Measurements from ENCODE around the gene PDK1.
A peak's percentile ranks its signal among the peaks of the same experiment; 100 is the strongest.
"Not testable (repeated sequence)": the region's sequence is repeated elsewhere in the genome, so short reads cannot be mapped to it uniquely, and the experiment has no call there.

The PDK1 gene

GRCh38 chr2:172554352-172555271 is 1.3 kb upstream of the PDK1 start:
- no peak for DNase-seq

GRCh38 chr2:172555272-172555521 is 693 bp upstream of the PDK1 start:
- no peak for DNase-seq

GRCh38 chr2:172556284-172557033 is 569 bp downstream of the PDK1 start:
- peak; percentile 43 for DNase-seq

- DNase-seq = no peak
Measured at GRCh38 chr2:172558372-172558771, 2.5 kb downstream of the PDK1 start.

GRCh38 chr2:172560721-172561120 is 4.8 kb downstream of the PDK1 start:
- no peak for DNase-seq

- DNase-seq = no peak
Measured at GRCh38 chr2:172561270-172561669, 5.4 kb downstream of the PDK1 start.

GRCh38 chr2:172562298-172562697 is 6.4 kb downstream of the PDK1 start:
- no peak for DNase-seq

- no peak for DNase-seq
Measured at GRCh38 chr2:172564376-172564775, 8.5 kb downstream of the PDK1 start.

GRCh38 chr2:172571245-172571644 is 15.4 kb downstream of the PDK1 start:
- DNase-seq = no peak

- no peak for DNase-seq
Measured at GRCh38 chr2:172572981-172573380, 17.1 kb downstream of the PDK1 start.

- DNase-seq = no peak
Measured at GRCh38 chr2:172574965-172575364, 19.1 kb downstream of the PDK1 start.

GRCh38 chr2:172578054-172578453 is 22.2 kb downstream of the PDK1 start:
- DNase-seq = no peak

GRCh38 chr2:172578860-172579512 is 23.1 kb downstream of the PDK1 start:
- no peak for DNase-seq

GRCh38 chr2:172580544-172580943 is 24.7 kb downstream of the PDK1 start:
- DNase-seq = no peak

GRCh38 chr2:172582656-172583055 is 26.8 kb downstream of the PDK1 start:
- no peak for DNase-seq

GRCh38 chr2:172586245-172586891 is 30.5 kb downstream of the PDK1 start:
- no peak for DNase-seq

- DNase-seq = not testable (repeated sequence)
Measured at GRCh38 chr2:172587231-172587630, 31.3 kb downstream of the PDK1 start.

GRCh38 chr2:172588931-172589330 is 33.0 kb downstream of the PDK1 start:
- DNase-seq = no peak

- not testable (repeated sequence) for DNase-seq
Measured at GRCh38 chr2:172591386-172591785, 35.5 kb downstream of the PDK1 start.

- DNase-seq = not testable (repeated sequence)
Measured at GRCh38 chr2:172592190-172592589, 36.3 kb downstream of the PDK1 start.

GRCh38 chr2:172596776-172597175 is 40.9 kb downstream of the PDK1 start:
- DNase-seq = no peak

GRCh38 chr2:172597176-172597842 is 41.4 kb downstream of the PDK1 start:
- no peak for DNase-seq

GRCh38 chr2:172599947-172600346 is 44.1 kb downstream of the PDK1 start:
- no peak for DNase-seq

Measured in activated CD4-positive, alpha-beta T cell treated with anti-CD3 and anti-CD28 coated beads, Interleukin-2, amount 50 U/mL, for 1 hour (primary cell).